H1 (cell line): ENCODE results near the gene HCST.

Source experiments
- CTCF ChIP-seq, 3 experiments: IDR thresholded peaks; 1 replicate in 2 of 3; 2 replicates in 1 of 3; pipeline versions ENCODE4 v1.5.1 to v1.6.1; 2011; ENCODE audit warnings: low read length in 3 of 3, mild to moderate bottlenecking in 3 of 3, inconsistent platforms in 2 of 3, low read depth in 1 of 3, moderate library complexity in 1 of 3; ENCODE audit not compliant: insufficient read depth in 1 of 3; ENCODE audit errors: control extremely low read depth in 1 of 3
- EZH2 ChIP-seq: fragments of 200-600 bp; sonication (generic); IDR thresholded peaks from 2 replicates; pipeline ENCODE4 v1.7.1; 2012; ENCODE audit warnings: low read depth, mild to moderate bottlenecking, moderate library complexity, low read length, inconsistent platforms; ENCODE audit not compliant: severe bottlenecking
- HDAC6 ChIP-seq: IDR thresholded peaks from one replicate; pipeline ENCODE4 v1.7.1; 2012; ENCODE audit warnings: low read depth, mild to moderate bottlenecking, inconsistent platforms, low read length, moderate library complexity
- KDM5A ChIP-seq: fragments of 200-600 bp; IDR thresholded peaks from 2 replicates; pipeline ENCODE4 v1.7.1; 2012; ENCODE audit warnings: mild to moderate bottlenecking, low read length, inconsistent platforms, mixed read lengths
- SIN3A ChIP-seq, 2 experiments: IDR thresholded peaks in 1 of 2; conservative IDR thresholded peaks in 1 of 2; 2 replicates each; pipeline ENCODE4 v1.6.1; 2011 to 2012; ENCODE audit warnings: low read length in 2 of 2, improper control_type of control experiment in 1 of 2, low read depth in 1 of 2, mild to moderate bottlenecking in 1 of 2
- TCF12 ChIP-seq: IDR thresholded peaks from 2 replicates; pipeline ENCODE4 v1.6.1; 2011; ENCODE audit warnings: low read depth, mild to moderate bottlenecking, low read length

- TF ChIP-seq TCF12: no peak
- no peak for TF ChIP-seq KDM5A
- no peak for TF ChIP-seq CTCF (IDR thresholded peaks at IDR 0.05; ENCODE audit: control extremely low read depth in 1 of 3, insufficient read depth in 1 of 3, low read depth in 1 of 3, low read length in 3 of 3)
- TF ChIP-seq EZH2: no peak
- no peak for TF ChIP-seq SIN3A (conservative IDR thresholded peaks at IDR 0.05 in 1 of 2, IDR thresholded peaks at IDR 0.05 in 1 of 2; ENCODE audit: low read depth in 1 of 2, low read length in 2 of 2)
- TF ChIP-seq HDAC6: no peak
Observed at GRCh38 chr19:35943321-35944301, 41.3 kb downstream of the HCST start.
